Osteocyte (in vitro differentiated cells): ENCODE measurements around the gene SYNRG. TPM values are rescaled to one million over a fixed set of nuclear protein-coding genes. Genes with fewer than 3 reads are reported as not detected.

Experiments
- DNase-seq: peaks from one replicate; pipeline ENCODE4 v3.0.0; 2021; ENCODE audit warnings: mixed read lengths; ENCODE audit not compliant: unreplicated experiment; ENCODE audit errors: extremely low spot score
- H3K27ac Mint-ChIP-seq: one replicate; pipeline ENCODE4 v1.8.0; 2021; ENCODE audit warnings: mild to moderate bottlenecking, mixed read lengths; ENCODE audit not compliant: unreplicated experiment
- H3K27me3 Mint-ChIP-seq: one replicate; pipeline ENCODE4 v1.8.0; 2021; ENCODE audit warnings: mixed read lengths; ENCODE audit not compliant: unreplicated experiment
- H3K36me3 Mint-ChIP-seq: one replicate; pipeline ENCODE4 v1.8.0; 2021; ENCODE audit warnings: mixed read lengths; ENCODE audit not compliant: unreplicated experiment
- H3K4me1 Mint-ChIP-seq: one replicate; pipeline ENCODE4 v1.8.0; 2021; ENCODE audit warnings: mixed read lengths; ENCODE audit not compliant: unreplicated experiment
- H3K4me3 Mint-ChIP-seq: one replicate; pipeline ENCODE4 v1.8.0; 2021; ENCODE audit warnings: mild to moderate bottlenecking, moderate library complexity, mixed read lengths; ENCODE audit not compliant: unreplicated experiment
- H3K9me3 Mint-ChIP-seq: one replicate; pipeline ENCODE4 v1.8.0; 2021; ENCODE audit warnings: mixed read lengths; ENCODE audit not compliant: unreplicated experiment
- total RNA-seq: library from RNA; stranded (reverse); gene quantifications from 2 replicates; pipeline ENCODE4 v1.2.1, GENCODE V29; 2021
- TF ChIP-seq, protein P1 (sequence below): fragments of 200-600 bp; sonication (generic); IDR thresholded peaks from 2 replicates; pipeline ENCODE4 v1.5.0; 2021; ENCODE audit warnings: antibody characterized with exemption, mild to moderate bottlenecking, moderate library complexity

Gene SYNRG
- total RNA-seq, 1 donor from 2014 or later = 51.9 TPM

DNA sequence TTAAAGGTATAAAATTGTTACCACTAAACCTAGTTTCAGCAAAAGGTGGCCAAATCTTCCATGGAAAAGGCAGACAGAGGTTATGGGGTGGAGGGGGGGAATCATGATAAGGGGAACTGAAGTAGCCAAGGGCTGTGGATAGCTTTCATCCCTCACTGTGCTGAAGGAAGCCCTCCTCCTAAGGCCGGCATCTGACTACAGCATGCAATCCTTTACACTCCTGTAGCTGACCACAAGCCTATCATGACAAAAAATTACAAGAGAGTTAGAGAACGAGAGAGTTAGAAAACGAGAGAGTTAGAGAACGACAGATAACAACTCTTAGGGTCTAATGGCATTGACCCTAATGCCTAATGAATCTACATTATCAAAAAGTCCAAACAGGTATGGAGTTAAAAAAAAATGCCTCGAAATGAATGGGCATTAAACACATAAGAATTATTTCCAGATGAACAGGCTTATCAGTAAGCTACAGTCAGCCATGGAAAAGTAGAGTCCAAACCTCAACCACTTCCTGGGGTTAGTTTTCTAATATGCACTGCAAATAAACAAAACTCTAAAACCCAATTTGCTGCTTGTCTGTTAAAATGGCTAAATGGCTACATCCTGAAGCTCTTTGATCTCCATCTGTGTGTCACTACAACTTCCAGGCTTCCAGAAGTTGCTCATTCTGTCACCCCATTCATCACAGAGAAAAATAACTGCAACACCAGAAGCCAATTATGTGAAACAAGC lies 89.8 kb downstream of the SYNRG start:
- TF ChIP-seq, protein P1, sequence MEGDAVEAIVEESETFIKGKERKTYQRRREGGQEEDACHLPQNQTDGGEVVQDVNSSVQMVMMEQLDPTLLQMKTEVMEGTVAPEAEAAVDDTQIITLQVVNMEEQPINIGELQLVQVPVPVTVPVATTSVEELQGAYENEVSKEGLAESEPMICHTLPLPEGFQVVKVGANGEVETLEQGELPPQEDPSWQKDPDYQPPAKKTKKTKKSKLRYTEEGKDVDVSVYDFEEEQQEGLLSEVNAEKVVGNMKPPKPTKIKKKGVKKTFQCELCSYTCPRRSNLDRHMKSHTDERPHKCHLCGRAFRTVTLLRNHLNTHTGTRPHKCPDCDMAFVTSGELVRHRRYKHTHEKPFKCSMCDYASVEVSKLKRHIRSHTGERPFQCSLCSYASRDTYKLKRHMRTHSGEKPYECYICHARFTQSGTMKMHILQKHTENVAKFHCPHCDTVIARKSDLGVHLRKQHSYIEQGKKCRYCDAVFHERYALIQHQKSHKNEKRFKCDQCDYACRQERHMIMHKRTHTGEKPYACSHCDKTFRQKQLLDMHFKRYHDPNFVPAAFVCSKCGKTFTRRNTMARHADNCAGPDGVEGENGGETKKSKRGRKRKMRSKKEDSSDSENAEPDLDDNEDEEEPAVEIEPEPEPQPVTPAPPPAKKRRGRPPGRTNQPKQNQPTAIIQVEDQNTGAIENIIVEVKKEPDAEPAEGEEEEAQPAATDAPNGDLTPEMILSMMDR = no peak
- no peak for DNase-seq
- no peak overlapping the region for H3K27ac Mint-ChIP-seq
- no peak overlapping the region for H3K4me3 Mint-ChIP-seq
- H3K27me3 Mint-ChIP-seq = no peaks in the 10 kb centered on the region
- H3K4me1 Mint-ChIP-seq = peaks cover 3% of the 10 kb centered on the region
- peaks cover 36% of the 10 kb centered on the region for H3K36me3 Mint-ChIP-seq
- no peaks in the 10 kb centered on the region for H3K9me3 Mint-ChIP-seq

DNA sequence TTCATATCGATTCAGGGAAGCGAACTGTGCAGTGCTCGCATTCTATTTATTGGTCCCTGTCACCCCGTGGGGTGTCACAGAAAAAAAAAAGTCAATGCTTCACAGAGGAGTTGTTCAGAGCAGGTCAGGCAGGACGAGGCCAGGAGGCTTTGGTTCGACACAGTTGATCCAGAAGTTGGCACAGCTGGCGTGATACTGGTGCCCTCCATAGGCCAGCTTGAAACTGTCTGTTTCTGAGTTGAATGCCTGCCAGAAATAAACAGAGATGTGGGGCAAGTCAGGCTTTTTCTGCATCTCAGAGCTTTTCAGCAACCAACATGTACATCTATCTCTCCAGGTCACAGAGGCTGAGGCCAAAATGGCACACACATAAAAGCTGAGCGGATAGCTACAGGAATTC lies 90.4 kb downstream of the SYNRG start:
- Mint-ChIP-seq H3K27me3 (no peaks in the 10 kb centered on the region), H3K36me3 (peaks cover 33% of the 10 kb centered on the region), H3K4me3 (no peak overlapping the region), H3K27ac (no peak overlapping the region), H3K4me1 (peaks cover 3% of the 10 kb centered on the region), H3K9me3 (no peaks in the 10 kb centered on the region)
- no peak for DNase-seq
- TF ChIP-seq, protein P1 = peak; percentile 12

- H3K27me3 Mint-ChIP-seq = no peaks in the 10 kb centered on the region
- H3K4me3 Mint-ChIP-seq = no peak overlapping the region
- peaks cover 31% of the 10 kb centered on the region for H3K36me3 Mint-ChIP-seq
- H3K9me3 Mint-ChIP-seq = no peaks in the 10 kb centered on the region
- DNase-seq = no peak
- TF ChIP-seq, protein P1 = no peak
- no peak overlapping the region for H3K27ac Mint-ChIP-seq
- H3K4me1 Mint-ChIP-seq = peaks cover 3% of the 10 kb centered on the region
These were observed 91.3 kb downstream of the SYNRG start for GRCh38 chr17:37517881-37518280.

GRCh38 chr17:37516127-37516571 lies 93.1 kb downstream of the SYNRG start:
- TF ChIP-seq, protein P1 = no peak
- H3K9me3 Mint-ChIP-seq = no peaks in the 10 kb centered on the region
- H3K36me3 Mint-ChIP-seq = peaks cover 37% of the 10 kb centered on the region
- peak overlapping the region; percentile 78 for H3K27ac Mint-ChIP-seq
- H3K4me3 Mint-ChIP-seq = no peak overlapping the region
- H3K4me1 Mint-ChIP-seq = peaks cover 3% of the 10 kb centered on the region
- no peaks in the 10 kb centered on the region for H3K27me3 Mint-ChIP-seq
- no peak for DNase-seq

DNA sequence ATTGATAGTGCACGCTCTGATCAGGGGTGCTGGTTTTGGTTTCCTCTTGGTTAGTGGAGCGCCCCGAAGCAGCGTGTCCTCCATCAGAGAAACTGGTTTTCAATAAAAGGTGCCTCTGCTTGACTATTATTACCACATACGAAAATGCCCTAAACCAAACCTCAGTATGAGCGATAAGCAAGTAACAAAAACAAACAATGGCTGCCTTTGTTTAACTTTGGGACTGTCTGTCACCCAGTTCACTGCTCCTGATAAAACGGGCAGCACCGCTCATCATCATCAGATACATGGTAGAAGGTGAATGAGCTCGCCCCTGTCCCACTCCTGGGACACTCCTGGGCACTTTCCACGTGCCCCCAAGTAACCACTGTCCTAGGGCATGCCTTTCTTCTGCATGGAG lies 95.5 kb downstream of the SYNRG start:
- Mint-ChIP-seq H3K4me1 (peaks cover 3% of the 10 kb centered on the region), H3K27ac (no peak overlapping the region), H3K9me3 (no peaks in the 10 kb centered on the region), H3K4me3 (no peak overlapping the region), H3K27me3 (no peaks in the 10 kb centered on the region), H3K36me3 (peaks cover 27% of the 10 kb centered on the region)
- no peak for DNase-seq
- TF ChIP-seq, protein P1 = no peak
